ENCODE measurements around the gene MRPS18B.
A peak's percentile ranks its signal among the peaks of the same experiment; 100 is the strongest.
"Not testable (repeated sequence)": the region's sequence is repeated elsewhere in the genome, so short reads cannot be mapped to it uniquely, and the experiment has no call there.

The MRPS18B gene

DNA sequence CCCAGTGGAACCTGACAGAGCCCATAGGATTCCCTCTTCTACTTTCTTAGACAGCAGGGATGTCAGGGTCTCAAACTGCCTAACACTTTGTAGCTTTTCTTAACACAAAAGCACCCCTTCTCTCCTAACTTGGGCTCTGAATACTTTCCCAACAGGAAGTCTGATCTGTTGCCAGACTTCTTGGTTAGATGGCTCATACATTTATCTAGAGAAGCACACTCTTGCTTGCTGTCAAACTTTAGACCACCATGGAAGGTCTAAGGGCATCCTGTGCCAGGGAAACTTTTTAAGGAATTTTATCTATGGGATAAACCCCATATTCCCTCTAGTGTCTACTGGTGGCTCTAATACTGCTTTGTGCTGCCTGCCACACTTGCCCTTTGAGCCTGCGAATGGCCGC lies 26.0 kb downstream of the MRPS18B start:
- DNase-seq (ENCODE audit: low read depth in 2 of 2): no peak

DNA sequence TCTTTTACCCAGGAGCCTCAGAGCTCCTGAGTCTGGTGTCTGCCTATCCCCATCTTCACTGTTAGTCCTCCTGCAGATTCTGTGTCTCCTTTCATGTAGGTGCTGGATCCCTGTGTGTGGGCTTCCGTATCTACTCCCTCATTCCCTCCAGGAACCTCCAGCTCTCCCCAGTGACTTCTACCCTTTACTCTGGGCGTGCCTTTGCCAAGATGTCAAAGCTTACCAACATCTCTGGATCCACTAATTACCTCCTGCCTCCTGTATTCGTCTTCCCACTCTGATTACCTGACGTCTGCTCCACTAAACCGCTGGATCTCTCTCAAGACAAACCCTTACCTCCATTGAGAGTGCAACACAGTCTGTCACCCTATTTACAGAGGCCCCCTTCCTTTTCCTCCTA lies 27.1 kb downstream of the MRPS18B start:
- no peak for DNase-seq (ENCODE audit: low read depth in 2 of 2)

DNA sequence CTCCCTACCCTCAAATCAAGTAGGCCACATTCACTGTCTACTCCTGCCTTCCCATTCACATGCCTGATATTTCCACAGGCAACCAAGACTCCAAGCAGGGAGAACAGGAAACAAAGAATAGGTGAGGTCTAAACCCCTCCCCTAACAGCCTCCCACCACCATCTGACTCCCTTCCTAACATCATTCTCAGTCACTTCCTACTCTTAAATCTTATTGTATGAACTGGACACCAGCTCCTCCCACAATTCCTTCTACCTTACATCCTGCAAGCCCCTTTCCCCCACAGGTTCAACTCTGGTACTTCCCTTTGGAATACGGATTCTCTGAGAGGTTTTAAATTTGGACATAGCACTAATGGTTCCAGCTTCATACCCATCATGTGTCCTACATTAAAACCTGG lies 28.3 kb downstream of the MRPS18B start:
- no peak for DNase-seq (ENCODE audit: low read depth in 2 of 2)

DNA sequence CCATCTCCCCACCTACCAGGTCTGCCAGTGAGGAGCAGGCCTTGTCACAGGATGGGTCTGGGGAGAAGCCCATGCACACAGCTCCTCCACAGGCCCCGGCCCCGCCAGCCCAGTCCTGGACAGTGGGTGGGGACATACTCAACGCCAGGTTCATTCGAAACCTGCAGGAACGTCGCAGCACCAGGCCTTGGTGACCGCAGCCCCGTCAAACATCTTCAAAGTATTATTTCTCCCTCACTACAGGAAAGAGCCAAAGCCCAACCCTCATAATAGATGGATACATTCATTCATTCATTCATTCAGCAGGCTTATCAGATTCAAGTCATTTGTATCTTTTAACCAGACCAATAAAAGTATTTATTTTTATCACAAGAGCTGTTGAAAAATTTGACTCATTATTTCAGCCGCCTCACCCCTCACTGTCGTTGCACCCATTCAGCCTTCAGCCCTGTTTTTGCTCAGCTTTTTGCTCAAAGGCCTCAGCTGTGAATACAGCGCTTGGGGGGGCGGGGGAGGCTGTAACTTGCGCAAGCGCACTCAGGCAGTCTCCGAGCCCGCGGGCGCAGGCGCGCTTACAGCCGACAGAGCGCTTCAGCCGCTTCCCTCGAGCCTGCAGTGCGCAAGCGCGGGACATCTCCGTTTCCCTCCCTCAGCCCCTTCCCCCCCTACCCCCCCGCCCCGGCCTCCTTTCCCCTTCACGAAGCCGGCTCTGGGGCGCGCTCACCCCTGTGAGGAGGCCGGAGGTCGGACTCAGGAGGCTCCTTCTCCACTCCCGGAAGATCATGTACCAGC lies 29.0 kb downstream of the MRPS18B start, which contains the start of gene C6orf136:
Gene C6orf136 (plus strand): TSS at position 684 of the 792 bp plus-strand sequence. CDS start 99 bp downstream, at position 783.
- DNase-seq (ENCODE audit: low read depth in 2 of 2): peak; percentile 83 to 84

DNA sequence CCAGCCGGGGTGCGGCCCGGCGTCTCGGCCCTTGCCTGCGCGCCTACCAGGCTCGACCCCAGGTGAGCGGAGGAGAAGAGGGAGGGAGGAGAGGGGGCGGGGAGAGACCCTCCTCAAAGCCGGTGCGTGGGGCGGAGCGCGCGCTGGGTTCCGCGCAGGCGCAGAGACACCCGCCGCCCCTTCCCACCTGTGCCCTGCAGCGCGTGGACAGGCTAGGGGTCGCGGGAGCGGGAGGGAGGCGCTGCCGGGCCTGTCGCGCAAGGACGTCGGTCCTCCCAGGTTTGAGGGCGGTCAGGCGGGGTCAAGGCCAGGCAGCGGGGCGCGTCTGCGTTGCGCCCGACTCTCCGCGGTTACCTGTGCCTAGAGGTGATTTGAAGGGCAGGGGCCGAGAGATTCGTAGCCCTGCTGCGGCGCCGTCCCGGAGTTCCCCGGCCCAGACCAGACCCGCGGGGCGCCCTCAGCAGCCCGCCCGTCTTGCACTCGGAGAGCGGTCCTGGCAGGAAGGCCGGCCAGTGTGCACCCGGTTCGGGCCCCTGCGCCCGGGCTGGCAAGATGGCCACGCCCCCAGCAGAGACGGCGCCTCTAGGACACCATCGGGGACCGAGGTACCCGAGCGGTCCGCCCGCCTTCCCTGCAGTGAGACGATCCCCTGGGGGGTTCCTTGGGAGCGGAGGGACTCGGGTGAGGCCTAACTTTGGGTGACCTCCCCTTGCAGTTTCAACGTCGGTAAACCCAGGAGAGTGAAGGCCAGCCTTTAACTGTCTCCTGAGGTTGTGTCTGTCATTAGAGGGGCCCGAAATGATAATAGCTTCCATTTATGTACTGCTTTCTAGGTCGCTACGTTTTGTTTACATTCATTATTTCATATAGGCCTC lies 29.8 kb downstream of the MRPS18B start:
- DNase-seq (ENCODE audit: low read depth in 2 of 2): peak; percentile 43 to 48

DNA sequence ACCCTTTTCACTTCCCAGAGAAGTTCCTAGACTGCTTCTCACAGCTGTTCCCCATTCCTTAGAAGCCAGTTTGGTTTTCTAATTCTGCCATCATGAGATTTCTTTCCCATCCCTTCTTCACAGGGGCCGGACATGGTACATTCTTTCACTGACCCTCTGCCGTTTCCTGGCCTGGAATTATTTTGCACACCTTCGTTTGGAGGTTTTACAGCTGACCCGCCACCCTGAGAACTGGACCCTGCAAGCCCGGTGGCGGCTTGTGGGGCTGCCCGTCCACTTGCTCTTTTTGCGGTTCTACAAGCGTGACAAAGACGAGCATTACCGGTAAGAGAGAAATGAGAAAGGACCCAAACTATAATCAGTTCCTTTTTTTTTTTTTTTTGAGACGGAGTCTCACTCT lies 33.5 kb downstream of the MRPS18B start:
- DNase-seq (ENCODE audit: low read depth in 2 of 2): no peak

DNA sequence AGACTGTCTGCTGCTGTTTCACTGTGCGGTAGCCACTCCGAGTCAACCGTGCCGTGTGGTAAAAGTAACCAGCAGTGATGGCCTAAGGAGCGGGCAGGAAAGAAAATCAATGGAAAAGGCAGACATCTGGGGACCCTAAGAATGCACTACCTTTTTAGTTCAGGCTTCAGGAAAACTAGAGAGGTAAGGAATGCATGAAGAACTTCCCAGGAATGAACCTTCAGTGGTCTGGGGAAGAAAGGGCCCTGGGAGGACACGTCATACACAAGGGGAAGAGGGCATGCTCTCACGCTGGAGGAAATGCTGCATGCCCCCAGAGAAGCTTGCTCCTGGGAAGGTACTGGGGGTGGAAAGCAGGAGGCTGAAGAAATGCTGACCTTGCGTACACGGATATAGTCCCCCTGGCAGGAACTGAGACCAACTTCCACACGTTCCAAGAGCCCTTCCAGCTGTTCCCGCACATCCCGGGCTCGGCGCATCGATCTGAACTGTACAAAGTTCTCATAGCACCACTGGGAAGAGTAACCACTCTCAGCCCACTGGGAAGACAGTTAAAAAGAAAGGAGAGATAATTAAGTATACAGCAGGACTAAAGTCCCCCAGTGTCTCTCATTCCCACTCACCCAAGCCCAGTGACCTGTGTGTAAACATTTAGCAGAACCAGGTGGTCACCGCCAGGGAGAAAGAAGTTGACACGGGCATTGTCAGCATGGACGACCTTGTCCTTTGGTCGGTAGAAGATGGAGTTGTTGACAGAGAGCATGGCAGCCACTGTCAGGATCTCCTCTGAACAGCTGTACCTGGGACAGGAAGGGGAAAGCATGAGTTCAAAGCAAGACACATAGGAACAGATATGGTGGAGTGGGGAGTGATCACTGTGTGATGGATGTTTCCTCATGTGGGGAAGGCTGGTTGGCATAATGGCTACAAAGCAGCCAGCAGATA lies 37.4 kb downstream of the MRPS18B start:
- no peak for DNase-seq (ENCODE audit: low read depth in 2 of 2)

DNA sequence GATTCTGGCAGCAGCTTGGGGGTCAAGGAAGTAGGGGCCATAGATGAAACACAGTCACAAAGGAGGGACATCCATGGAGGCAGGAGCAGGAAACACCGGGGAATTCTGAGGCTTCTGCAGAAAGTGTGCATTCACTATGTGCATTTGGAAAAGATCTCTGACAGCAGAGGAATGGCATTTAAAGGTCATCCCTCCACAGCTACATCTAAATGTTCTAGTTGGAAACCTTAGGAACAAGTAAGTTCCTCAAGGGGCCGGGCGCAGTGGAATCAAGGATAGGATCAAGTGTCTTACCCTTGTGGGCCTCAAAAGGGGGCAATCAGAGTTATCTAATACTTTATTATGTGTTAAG lies 38.1 kb downstream of the MRPS18B start:
- DNase-seq (ENCODE audit: low read depth in 2 of 2): no peak

DNA sequence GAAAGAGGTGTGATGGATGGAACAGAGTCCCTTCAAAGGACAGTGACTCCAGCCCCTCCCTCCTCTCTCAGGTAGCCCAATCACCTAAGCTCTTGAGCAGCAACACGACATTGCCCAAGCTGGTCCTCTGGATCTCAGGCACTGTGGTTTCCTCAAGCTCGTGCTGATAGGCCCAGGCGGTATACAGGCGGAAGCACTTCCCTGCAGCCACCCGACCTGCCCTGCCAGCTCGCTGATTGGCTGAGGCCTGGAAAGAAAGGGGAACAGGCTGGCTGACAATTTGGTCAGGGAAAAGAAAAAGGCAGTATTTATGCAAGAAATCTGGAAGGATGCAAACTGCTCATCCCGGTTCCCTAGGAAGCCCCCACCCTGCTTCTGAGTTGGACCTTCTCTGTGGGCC lies 38.9 kb downstream of the MRPS18B start:
- no peak for DNase-seq (ENCODE audit: low read depth in 2 of 2)

DNA sequence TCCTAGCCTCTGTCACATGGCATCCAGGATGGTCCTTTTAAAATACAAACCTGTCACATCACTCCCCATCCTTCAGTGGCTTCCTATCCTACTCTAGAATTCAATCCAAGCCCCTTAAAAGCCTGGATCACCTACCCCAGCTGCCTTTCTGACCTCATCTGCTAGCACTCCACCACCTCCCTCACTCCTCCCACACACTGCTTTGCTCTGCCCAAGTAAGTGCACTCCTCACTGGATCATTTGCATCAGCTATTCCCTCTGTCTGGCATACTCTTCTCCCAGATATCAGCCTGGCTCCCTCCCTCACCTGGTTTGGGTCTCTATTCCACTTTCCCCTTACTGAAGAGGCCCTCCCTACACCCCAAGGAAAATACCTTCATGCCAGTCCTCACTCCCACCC lies 39.8 kb downstream of the MRPS18B start:
- no peak for DNase-seq (ENCODE audit: low read depth in 2 of 2)

DNA sequence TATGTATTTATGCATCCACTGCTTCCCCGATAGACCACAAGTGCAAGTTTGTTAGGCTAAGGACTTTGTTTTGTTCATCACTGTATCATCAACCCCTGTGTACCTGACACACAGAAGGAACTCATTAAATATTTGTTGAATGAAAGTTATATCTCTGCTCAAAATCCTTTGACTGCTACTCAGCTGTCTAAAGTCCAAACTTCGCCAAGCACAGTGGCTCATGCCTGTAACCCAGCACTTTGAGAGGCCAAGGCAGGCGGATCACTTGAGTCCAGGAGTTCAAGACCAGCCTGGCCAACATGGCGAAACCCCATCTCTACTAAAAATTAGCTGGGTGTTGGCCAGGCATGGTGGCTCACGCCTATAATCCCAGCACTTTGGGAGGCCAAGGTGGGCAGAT lies 40.3 kb downstream of the MRPS18B start:
- DNase-seq (ENCODE audit: low read depth in 2 of 2): not testable (repeated sequence)

DNA sequence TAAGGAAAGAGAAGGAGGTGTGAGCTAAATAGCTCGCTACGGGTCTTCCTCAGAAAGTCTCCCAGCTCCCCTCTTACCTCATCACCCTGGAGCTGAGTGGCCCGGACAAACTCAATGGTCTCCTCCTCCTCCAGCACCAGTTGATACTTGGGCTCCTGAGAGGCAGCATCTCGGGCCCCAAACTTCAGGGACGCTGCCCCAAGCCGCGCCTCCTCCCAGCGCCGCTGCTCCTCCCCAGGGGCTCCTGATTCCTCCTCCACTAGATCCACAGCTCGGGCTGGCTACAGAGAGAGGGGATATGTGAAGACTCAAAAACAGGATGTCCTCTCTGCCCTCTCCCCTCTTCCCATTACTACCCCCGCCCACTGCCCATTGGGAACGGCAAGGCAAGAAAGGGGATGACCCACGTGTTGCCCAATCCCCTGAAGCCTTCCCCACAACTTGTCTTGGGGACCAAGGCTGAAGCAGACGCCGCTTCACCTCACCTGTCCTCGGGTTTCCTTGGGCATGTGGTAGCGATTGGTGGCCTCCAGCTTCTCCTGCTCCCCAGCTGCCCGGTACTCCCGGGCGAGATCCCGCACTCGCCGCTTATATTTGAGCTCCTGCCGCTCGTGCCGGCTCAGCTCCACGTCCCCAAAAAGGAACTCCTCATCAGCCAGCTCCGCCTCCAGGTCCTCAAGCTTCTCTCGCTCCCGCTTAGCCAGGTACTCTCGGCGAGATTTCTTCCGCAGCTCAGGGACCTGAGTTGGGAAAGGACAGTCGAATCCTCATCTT lies 47.5 kb downstream of the MRPS18B start:
- DNase-seq (ENCODE audit: low read depth in 2 of 2): no peak

DNA sequence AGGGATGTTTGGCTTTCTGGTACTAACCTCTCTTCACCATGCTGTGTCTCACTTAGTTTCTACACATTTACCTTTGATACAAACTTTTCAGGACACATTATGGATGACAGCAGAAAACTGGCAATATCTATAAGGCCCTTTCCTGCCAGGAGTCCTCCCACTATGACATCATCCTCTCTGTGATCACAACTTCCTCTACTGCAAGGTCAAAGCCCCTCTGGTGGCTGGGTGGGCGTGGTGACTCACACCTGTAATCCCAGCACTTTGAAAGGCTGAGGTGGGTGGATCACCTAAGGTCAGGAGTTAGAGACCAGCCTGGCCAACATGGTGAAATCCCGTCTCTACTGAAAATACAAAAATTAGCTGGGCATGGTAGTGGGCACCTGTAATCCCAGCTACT lies 48.7 kb downstream of the MRPS18B start:
- DNase-seq (ENCODE audit: low read depth in 2 of 2): not testable (repeated sequence)

DNA sequence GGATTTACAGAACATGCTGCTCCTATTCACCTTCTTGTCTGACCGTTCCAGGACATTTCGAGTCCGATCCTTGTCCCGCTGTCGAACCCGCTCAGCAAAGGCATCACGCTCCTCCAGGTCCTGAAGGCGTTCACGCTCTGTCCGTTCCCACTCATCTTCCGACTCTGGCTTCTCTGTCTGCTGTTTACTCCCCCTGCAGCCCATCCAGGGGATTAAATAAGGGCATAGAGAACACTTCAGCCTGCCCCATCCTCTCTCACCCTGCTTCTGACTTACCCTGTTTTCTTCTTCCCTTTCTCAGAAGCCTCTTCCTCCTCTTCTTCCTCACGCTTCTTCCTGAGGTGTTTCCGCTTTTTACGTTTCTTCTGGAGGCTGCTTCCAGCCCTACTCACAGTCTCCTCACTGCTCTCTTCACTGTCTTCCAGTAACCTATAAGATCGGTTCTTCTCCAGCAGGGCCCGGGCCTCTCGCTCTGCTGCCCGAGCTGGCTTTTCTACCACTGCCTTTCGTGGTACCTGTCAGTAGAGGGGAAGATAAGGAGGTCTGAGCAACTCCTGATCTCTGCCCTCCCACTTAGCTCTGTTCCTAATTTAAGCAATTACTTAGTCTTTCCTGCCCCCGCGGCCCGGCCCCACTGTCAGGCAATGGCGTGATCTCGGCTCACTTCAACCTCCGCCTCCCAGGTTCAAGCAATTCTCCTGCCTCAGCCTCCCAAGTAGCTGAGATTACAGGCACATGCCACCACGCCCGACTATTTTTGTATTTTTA lies 53.3 kb downstream of the MRPS18B start:
- DNase-seq (ENCODE audit: low read depth in 2 of 2): no peak

DNA sequence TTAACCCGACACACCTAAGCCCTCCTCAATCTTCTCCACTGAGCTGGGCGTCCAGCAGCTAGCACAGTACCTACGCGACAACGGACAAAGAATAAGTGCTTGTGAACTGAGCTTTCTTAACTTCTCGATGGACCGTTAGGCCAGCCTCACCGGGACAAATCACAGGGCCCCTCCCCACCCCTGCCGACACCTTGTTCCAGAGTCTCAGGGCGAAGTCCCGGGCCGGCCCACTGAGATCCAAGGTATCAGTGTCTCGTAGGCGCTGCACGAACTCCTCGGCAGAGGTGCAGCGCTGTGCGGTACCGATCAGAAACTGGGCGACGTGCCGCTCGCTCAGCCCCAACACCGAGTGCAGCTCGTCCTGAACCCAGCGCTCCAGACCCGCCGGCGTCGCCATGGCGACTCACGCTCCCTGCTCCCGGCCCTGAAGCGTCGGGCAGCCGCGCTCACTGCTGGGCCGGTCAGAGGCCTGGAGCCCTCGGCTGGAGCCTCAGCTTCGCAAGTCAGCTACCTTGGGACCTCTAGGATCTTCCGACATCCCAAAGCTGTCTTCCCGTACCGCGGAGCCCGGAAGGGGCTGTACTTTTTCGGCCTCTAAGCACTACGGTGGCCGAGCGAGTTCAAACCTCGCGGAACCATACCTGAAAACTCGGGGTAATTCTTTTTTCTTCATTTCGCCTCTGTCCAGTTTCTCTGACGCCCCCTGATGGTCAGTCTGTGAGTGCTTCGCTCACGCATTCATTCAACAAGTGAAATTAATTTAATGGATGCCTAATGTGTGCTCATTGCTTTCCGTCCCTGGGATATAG lies 55.0 kb downstream of the MRPS18B start, which contains the start of gene DHX16:
Gene DHX16 (minus strand): TSS at position 562 of the 809 bp plus-strand sequence. CDS start 165 bp downstream, at position 397.
- DNase-seq (ENCODE audit: low read depth in 2 of 2): peak; percentile 79 to 84

Data from stimulated activated CD8-positive, alpha-beta memory T cell treated with anti-CD3 and anti-CD28 coated beads, Interleukin-7, amount 100 ng/mL, for 1 hour (primary cell).